Esophagus mucosa (tissue), 1 donor: ENCODE data around the gene TBRG4. TPM values are rescaled to one million over a fixed set of nuclear protein-coding genes. Genes with fewer than 3 reads are reported as not detected.

Experiments used
- ATAC-seq: fragments of 200-7000 bp; cut with Tn5 transposase; one replicate; pipeline ENCODE4 v1.9.1; 2020
- total RNA-seq: library from RNA; stranded (reverse); gene quantifications from one replicate; pipeline ENCODE4 v1.2.4, GENCODE V29; 2023
- donor health status: DM: yes; HTN: yes; CAD: no.

TBRG4 gene
- total RNA-seq, 1 donor from 2014 or later = 51.9 TPM

DNA sequence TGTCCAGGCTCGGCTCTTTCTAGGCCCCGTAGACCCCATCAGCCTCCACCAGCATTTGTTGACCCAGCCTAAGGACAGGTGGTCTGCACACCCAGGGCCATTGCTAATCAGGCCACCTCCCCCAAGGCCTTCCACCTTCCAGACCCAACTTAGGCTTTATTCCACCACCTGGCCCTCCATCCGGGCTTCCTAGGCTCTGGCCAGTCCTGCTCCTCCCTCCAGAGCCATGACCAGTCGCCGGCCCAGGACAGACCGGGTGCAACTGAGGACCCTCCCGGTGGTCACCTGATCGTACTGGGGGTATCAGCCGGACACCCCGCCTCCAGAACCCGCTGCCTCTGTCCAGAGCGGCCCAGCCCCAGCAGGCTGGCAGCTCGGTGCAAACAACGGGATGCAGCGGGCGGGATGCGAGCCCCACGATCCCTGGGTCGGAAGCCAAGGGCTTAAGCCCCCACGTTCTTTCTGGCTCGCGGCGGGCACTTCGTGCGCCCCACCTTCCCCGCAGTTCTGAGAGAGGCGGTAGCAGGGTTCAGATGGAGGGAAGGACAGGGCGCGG lies 23.3 kb downstream of the TBRG4 start:
- ATAC-seq = no peak

- no peak for ATAC-seq
Observed at GRCh38 chr7:45087301-45088145, 24.0 kb downstream of the TBRG4 start.

DNA sequence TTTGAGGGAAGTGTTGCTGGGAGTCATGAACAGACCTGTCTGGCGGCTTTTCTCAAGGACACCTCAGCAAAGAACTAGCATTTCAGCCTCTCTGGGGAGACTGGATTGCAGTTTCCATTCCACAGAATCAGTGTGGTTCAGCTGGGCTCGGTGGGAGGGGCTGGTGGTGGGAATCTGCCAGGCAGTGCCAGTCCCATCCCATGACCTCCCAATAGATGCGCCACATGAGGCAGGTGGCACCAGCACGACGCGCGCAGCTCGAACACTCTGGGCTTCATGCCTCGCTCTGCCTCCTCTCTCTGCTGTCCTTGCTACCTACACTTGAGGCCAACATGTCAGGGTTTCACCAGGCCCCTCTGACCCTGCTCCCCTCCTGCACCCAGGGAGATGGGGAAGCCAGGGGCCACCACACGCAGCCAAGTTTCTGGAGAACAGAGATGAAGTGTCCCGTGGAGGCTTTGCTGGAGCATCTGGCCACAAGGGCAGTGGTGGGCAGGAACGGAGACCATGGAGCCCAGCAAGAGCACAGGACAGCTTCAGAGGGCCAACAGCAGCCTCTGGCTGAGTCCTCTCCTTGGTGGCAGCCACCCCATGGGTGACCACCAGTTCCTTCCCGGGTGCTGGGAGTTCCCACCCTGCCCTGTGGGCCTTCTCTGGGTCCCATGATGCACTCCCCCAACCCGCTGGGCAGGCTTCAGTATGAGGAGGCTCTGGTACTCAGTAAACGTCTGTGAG lies 25.0 kb downstream of the TBRG4 start:
- no peak for ATAC-seq

- ATAC-seq = no peak
Observed at GRCh38 chr7:45085619-45086200, 25.8 kb downstream of the TBRG4 start.

- no peak for ATAC-seq
Observed at GRCh38 chr7:45084901-45085618, 26.4 kb downstream of the TBRG4 start.

- ATAC-seq = no peak
Observed at GRCh38 chr7:45084336-45084735, 27.2 kb downstream of the TBRG4 start.

DNA sequence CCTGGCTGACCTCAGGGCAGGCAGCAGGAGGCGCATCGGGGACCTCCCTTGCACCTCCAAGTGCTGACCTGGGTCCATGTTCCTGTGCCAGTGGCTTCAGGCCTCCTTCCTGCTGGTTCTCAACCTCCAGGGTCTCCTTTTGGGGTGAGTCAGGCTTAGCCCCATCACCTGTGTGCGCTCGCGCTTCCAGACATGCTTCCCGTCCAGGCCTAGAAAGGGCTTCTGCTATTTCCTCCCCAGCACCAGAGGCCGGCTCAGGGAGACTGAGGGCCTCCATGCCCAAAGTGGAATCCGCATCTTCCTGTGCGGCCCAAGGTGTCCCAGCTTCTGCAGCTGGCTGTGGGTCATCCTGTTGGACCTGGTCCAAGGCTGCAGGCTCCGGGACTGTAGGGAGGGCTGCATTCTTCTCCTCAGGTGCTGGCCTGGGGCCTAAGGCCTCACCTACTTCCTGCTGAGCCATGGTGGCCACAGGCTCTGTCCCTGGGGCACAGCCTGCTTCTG lies 28.6 kb downstream of the TBRG4 start:
- ATAC-seq = peak; percentile 3

- peak; percentile 6 for ATAC-seq
Observed at GRCh38 chr7:45082031-45082830, 29.3 kb downstream of the TBRG4 start.

- ATAC-seq = peak; percentile 6
Observed at GRCh38 chr7:45081670-45081974, 29.9 kb downstream of the TBRG4 start.

DNA sequence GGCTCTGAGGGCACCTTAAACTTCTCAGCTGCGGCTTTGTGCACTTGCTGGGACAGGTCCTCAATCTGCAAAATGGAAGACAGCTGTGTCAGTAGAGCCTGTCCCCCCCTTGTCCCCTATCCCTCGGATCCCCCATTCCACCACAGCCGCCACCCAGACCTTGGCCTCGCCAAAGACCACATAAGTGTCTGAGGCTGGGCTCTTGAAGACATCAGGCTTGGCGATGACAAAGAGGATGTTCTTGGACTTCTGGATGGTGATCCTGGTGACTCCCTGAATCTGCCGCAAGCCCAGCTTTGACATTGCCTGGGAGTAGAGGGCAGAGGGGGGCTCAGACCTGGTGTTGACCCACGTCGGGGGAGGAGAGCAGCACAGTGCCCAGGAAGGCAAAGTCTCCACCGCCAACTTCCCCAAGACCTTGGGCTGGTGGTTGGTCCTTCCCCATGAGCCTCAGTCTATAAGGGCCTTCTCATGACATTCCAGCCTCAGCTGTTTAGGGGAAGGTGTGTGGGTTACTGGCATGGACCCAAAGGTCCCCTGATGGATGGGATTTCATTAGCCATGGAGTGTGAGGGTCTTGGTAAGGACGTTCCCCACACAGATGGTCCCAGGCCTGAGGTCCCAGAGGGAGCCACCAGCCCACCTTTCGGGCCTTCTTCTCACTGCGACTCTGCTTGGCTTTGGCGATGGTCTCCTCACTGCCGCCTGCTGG lies 30.4 kb downstream of the TBRG4 start:
- no peak for ATAC-seq

- ATAC-seq = peak; percentile 22
Observed at GRCh38 chr7:45080265-45080957, 31.1 kb downstream of the TBRG4 start.

DNA sequence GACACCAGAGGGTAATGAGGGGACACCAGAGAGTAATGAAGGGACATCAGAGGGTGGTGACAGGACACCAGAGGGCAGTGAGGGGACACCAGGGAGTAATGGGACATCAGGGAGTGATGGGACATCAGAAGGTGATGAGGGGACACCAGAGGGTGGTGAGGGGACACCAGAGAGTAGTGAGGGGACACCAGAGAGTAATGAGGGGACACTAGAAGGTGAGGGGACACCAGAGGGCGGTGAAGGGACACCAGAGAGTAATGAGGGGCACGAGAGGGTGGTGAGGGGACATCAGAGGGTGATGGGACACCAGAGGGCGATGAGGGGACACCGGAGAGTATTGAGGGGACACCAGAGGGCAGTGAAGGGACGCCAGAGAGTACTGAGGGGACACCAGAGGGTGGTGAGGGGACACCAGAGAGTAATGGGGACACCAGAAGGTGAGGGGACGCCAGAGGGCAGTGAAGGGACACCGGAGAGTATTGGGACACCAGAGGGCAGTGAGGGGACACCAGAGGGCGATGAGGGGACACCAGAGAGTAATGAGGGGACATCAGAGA lies 33.3 kb downstream of the TBRG4 start:
- ATAC-seq = no peak

DNA sequence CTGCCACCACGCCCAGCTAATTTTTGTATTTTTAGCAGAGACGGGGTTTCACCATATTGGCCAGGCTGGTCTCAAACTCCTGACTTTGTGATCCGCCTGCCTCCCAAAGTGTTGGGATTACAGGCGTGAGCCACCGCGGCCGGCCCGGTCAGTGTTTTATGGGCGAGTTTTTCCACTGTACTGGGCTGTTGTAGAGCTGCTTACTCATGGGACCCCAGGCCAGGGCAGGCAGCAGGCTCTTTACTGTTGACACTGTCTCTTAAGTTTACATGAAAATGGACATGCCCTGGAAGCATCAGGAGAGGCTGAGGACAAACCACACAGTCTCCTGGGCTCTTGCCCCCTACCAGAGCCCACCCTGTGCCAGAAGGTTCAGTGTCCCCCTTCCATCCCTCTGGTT lies 33.9 kb downstream of the TBRG4 start:
- ATAC-seq = no peak

DNA sequence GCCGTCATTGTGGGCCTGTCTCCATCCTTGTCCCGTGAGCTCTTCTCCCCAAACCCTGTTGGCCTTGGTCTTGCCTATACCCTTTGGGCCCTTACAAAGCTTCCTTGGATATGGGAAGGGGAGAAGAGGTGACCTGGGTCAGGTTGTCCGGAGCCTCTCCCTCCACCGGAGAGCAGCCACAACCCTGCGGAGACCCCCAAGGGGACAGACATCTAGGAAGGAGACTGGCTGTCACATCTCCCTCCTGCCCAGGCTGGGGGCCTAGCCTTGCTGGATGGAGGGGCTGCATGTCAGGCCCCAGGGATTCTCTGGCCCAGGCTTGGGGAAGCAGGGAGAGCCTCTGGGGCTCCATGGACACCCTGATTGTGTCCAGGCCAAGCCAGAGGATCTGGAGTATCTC lies 34.6 kb downstream of the TBRG4 start:
- no peak for ATAC-seq

- no peak for ATAC-seq
Observed at GRCh38 chr7:45075871-45076796, 35.4 kb downstream of the TBRG4 start.

DNA sequence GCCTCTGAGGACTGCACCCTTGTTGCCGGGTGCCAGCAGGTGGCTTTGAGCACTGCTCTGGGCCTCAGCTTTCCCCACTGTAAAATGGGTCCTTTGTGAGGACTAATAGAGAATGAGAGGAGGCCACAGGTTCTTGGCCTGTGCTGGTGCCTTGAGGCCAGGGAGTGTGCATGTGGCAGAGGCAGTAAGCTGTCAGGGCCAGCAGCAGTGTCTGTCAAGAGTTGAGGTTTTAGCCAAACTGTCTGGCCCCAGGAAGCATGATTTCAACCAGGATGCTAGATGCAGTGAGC lies 36.2 kb downstream of the TBRG4 start:
- ATAC-seq = no peak

DNA sequence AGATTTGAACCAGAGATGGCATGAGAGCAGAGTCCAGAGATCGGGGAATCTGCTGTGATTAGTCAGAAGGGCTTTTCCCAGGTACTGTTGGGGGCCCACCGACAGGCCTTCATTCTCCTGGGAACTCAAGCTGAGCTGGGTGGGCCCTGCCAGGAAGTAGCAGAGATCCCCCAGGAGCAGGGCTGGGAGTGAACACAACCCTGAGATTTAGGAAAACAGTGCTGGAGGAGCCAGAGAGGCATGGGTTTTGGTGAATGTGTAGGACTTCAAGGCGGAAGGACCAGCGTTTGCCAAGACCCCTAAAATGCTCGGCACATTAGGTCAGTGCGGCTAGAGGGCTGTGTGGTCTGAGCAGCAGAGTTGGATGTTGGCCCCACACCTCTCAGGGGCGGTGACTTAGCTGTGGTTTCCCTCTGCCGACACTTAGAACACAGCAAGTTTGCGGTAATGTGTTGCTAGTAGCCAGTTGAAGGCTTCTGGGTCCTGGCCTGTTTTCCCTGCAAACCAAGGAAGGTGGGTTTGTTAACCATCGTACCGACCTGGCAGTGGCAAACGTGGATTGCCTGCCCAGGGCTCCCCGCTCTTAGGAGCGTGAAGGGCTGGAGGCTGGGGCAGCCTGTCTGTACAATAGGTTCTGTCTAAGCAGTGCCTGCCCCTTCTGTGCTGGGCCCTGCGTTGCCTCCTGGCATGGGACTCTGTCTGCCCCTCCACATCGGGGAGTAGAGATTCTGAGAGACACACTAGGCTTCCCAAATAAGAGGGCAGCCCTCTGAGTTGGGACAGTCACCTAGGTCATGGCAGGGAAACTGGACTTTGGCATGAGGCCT lies 36.8 kb downstream of the TBRG4 start:
- no peak for ATAC-seq
